H9 (cell line): ENCODE data around the gene SLIT1. TPM values are rescaled to one million over a fixed set of nuclear protein-coding genes. Genes with fewer than 3 reads are reported as not detected.

Source experiments
- DNase-seq: peaks from one replicate; pipeline ENCODE4 v3.0.0-alpha.2; 2017
- H2AFZ ChIP-seq: one replicate; pipeline ENCODE4 v1.6.1; 2013; ENCODE audit warnings: mild to moderate bottlenecking, low read length, control low read depth, moderate library complexity
- H2AK5ac ChIP-seq: 2 replicates; pipeline ENCODE4 v1.6.1; 2013; ENCODE audit warnings: low read length, control low read depth, mixed read lengths; ENCODE audit not compliant: insufficient read length
- H2BK120ac ChIP-seq: one replicate; pipeline ENCODE4 v1.6.1; 2013; ENCODE audit warnings: low read depth, mild to moderate bottlenecking, low read length, control low read depth, inconsistent platforms; ENCODE audit not compliant: poor library complexity, severe bottlenecking
- H2BK12ac ChIP-seq: 2 replicates; pipeline ENCODE4 v1.6.1; 2013; ENCODE audit warnings: low read length, control low read depth, mixed read lengths, low read depth; ENCODE audit not compliant: insufficient read length
- H2BK15ac ChIP-seq: 2 replicates; pipeline ENCODE4 v1.6.1; 2013; ENCODE audit warnings: low read depth, low read length, control low read depth
- H2BK20ac ChIP-seq: one replicate; pipeline ENCODE4 v1.6.1; 2013; ENCODE audit warnings: low read depth, mild to moderate bottlenecking, low read length, control low read depth, inconsistent platforms; ENCODE audit not compliant: poor library complexity, severe bottlenecking
- H2BK5ac ChIP-seq: 2 replicates; pipeline ENCODE4 v1.6.1; 2013; ENCODE audit warnings: low read length, control low read depth, mixed read lengths; ENCODE audit not compliant: insufficient read length
- H3K14ac ChIP-seq: 2 replicates; pipeline ENCODE4 v1.6.1; 2013; ENCODE audit warnings: low read length, control low read depth; ENCODE audit not compliant: insufficient read depth
- H3K18ac ChIP-seq: 2 replicates; pipeline ENCODE4 v1.6.1; 2013; ENCODE audit warnings: low read depth, mild to moderate bottlenecking, mixed read lengths, low read length, control low read depth; ENCODE audit not compliant: insufficient read length
- H3K23ac ChIP-seq: 2 replicates; pipeline ENCODE4 v1.6.1; 2013; ENCODE audit warnings: low read length, control low read depth, mixed read lengths, low read depth; ENCODE audit not compliant: insufficient read length
- H3K23me2 ChIP-seq: 2 replicates; pipeline ENCODE4 v1.6.1; 2013; ENCODE audit warnings: low read depth, mild to moderate bottlenecking, mixed read lengths, low read length, control low read depth; ENCODE audit not compliant: insufficient read length, poor library complexity, severe bottlenecking
- H3K27ac ChIP-seq: 2 replicates; pipeline ENCODE4 v1.5.1; 2013; ENCODE audit warnings: low read length, control low read depth, mixed read lengths, low read depth; ENCODE audit not compliant: insufficient read length
- H3K27me3 ChIP-seq: 2 replicates; pipeline ENCODE4 v1.6.1; 2013; ENCODE audit warnings: low read length, control low read depth, inconsistent platforms; ENCODE audit not compliant: insufficient read depth
- H3K4ac ChIP-seq: 2 replicates; pipeline ENCODE4 v1.6.1; 2013; ENCODE audit warnings: low read depth, mild to moderate bottlenecking, control low read depth, inconsistent platforms, low read length, moderate library complexity
- H3K4me1 ChIP-seq: 2 replicates; pipeline ENCODE4 v1.6.1; 2013; ENCODE audit warnings: low read length, control low read depth, inconsistent platforms; ENCODE audit not compliant: insufficient read depth
- H3K4me2 ChIP-seq: 2 replicates; pipeline ENCODE4 v1.6.1; 2013; ENCODE audit warnings: low read length, control low read depth, mixed read lengths; ENCODE audit not compliant: insufficient read length, insufficient read depth
- H3K56ac ChIP-seq: 2 replicates; pipeline ENCODE4 v1.6.1; 2013; ENCODE audit warnings: low read depth, mild to moderate bottlenecking, mixed read lengths, low read length, control low read depth; ENCODE audit not compliant: insufficient read length
- H3K79me1 ChIP-seq: 2 replicates; pipeline ENCODE4 v1.6.1; 2013; ENCODE audit warnings: low read depth, mild to moderate bottlenecking, moderate library complexity, low read length, control low read depth, inconsistent platforms; ENCODE audit not compliant: insufficient read depth, poor library complexity, severe bottlenecking
- H3K79me2 ChIP-seq: 2 replicates; pipeline ENCODE4 v1.6.1; 2013; ENCODE audit warnings: low read length, control low read depth, inconsistent platforms; ENCODE audit not compliant: insufficient read depth
- H3K9ac ChIP-seq: 2 replicates; pipeline ENCODE4 v1.6.1; 2013; ENCODE audit warnings: low read length, control low read depth, mixed read lengths; ENCODE audit not compliant: insufficient read length; ENCODE audit errors: extremely low read depth
- H3K9me3 ChIP-seq: one replicate; pipeline ENCODE4 v1.6.1; 2013; ENCODE audit warnings: low read depth, low read length, inconsistent platforms; ENCODE audit not compliant: control insufficient read depth
- H3T11ph ChIP-seq: one replicate; pipeline ENCODE4 v1.6.1; 2013; ENCODE audit warnings: mild to moderate bottlenecking, low read length, control low read depth, inconsistent platforms
- H4K20me1 ChIP-seq: one replicate; pipeline ENCODE4 v1.6.1; 2013; ENCODE audit not compliant: control insufficient read depth, insufficient read length, insufficient read depth
- H4K5ac ChIP-seq: 2 replicates; pipeline ENCODE4 v1.6.1; 2013; ENCODE audit warnings: low read depth, mild to moderate bottlenecking, mixed read lengths, low read length, control low read depth; ENCODE audit not compliant: insufficient read length
- H4K8ac ChIP-seq: replicated peaks from 2 replicates; pipeline ENCODE4 v1.6.1; 2013; ENCODE audit warnings: low read length, control low read depth, mixed read lengths, low read depth; ENCODE audit not compliant: insufficient read length
- H4K91ac ChIP-seq: 2 replicates; pipeline ENCODE4 v1.6.1; 2013; ENCODE audit warnings: low read depth, mild to moderate bottlenecking, moderate library complexity, mixed read lengths, low read length, control low read depth; ENCODE audit not compliant: insufficient read length
- H3K27ac Mint-ChIP-seq, 3 experiments: 2 replicates in 2 of 3; 3 replicates in 1 of 3; pipeline ENCODE4 v1.8.0; 2020 to 2021; ENCODE audit warnings: mixed read lengths in 3 of 3, mild to moderate bottlenecking in 1 of 3, moderate library complexity in 1 of 3
- H3K27me3 Mint-ChIP-seq: 2 replicates; pipeline ENCODE4 v1.8.0; 2021; ENCODE audit warnings: low read depth, mild to moderate bottlenecking, moderate library complexity, mixed read lengths
- H3K36me3 Mint-ChIP-seq, 3 experiments: 2 replicates in 2 of 3; 3 replicates in 1 of 3; pipeline ENCODE4 v1.8.0; 2020 to 2021; ENCODE audit warnings: low read depth in 3 of 3, mixed read lengths in 3 of 3; ENCODE audit not compliant: insufficient read depth in 1 of 3
- H3K4me1 Mint-ChIP-seq, 2 experiments: 2 replicates each; pipeline ENCODE4 v1.8.0; 2020; ENCODE audit warnings: mixed read lengths in 2 of 2
- H3K4me3 Mint-ChIP-seq, 2 experiments: 2 replicates in 1 of 2; 3 replicates in 1 of 2; pipeline ENCODE4 v1.8.0; 2020 to 2021; ENCODE audit warnings: mild to moderate bottlenecking in 2 of 2, mixed read lengths in 2 of 2, moderate library complexity in 1 of 2
- H3K9me3 Mint-ChIP-seq, 2 experiments: 2 replicates in 1 of 2; 3 replicates in 1 of 2; pipeline ENCODE4 v1.8.0; 2020; ENCODE audit warnings: mild to moderate bottlenecking in 2 of 2, mixed read lengths in 2 of 2, moderate library complexity in 1 of 2
- CTCF ChIP-seq: fragments of 200-600 bp; sonication (generic); conservative IDR thresholded peaks from 3 replicates; pipeline ENCODE4 v1.8.0; 2021; ENCODE audit warnings: antibody characterized with exemption, mild to moderate bottlenecking
- WGBS: extraction: QIAGEN DNeasy Blood & Tissue Kit; methylation state at CpG from one replicate; pipeline ENCODE4 v1.1.7; 2013; ENCODE audit warnings: missing lambda C conversion rate, low lambda C conversion rate, mixed read lengths; ENCODE audit not compliant: insufficient read length; ENCODE audit errors: extremely low coverage; 5-methylcytosine and 5-hydroxymethylcytosine counted together
- total RNA-seq: library from RNA; stranded (reverse); gene quantifications from 2 replicates; pipeline ENCODE4 v1.2.1, GENCODE V29; 2021

SLIT1 gene
- total RNA-seq, 1 experiment from 2014 or later, result 0.57 TPM

GRCh38 chr10:97135464-97135863 is 50.3 kb downstream of the SLIT1 start:
- no CpG with 5 or more reads among the region's 11 CpGs for WGBS
- H4K91ac ChIP-seq, result no peak overlapping the region
- H3K4ac ChIP-seq, result no peak overlapping the region
- Mint-ChIP-seq H3K27ac (no peak overlapping the region), H3K4me1 (peaks cover 15 to 22% of the 10 kb centered on the region in 2 experiments), H3K4me3 (no peak overlapping the region), H3K9me3 (no peaks in the 10 kb centered on the region), H3K27me3 (peaks cover 7% of the 10 kb centered on the region), H3K36me3 (no peaks in the 10 kb centered on the region)
- H2BK12ac ChIP-seq, result no peak overlapping the region
- no peak overlapping the region for H3K4me2 ChIP-seq
- no peak overlapping the region for H2BK120ac ChIP-seq
- H2AK5ac ChIP-seq, result no peak overlapping the region
- no peak overlapping the region for H4K8ac ChIP-seq
- no peak overlapping the region for H3K14ac ChIP-seq
- no peaks in the 10 kb centered on the region for H3K27me3 ChIP-seq
- no peak overlapping the region for H3K56ac ChIP-seq
- no peaks in the 10 kb centered on the region for H3K79me1 ChIP-seq
- H3K9ac ChIP-seq, result no peak overlapping the region
- H4K20me1 ChIP-seq, result no peaks in the 10 kb centered on the region
- H3K23me2 ChIP-seq, result no peaks in the 10 kb centered on the region
- H3K9me3 ChIP-seq, result no peaks in the 10 kb centered on the region
- no peak overlapping the region for H2BK5ac ChIP-seq
- no peak overlapping the region for H2AFZ ChIP-seq
- no peak overlapping the region for H2BK20ac ChIP-seq
- no peaks in the 10 kb centered on the region for H3K4me1 ChIP-seq
- H3K27ac ChIP-seq, result no peak overlapping the region
- H2BK15ac ChIP-seq, result no peak overlapping the region
- H4K5ac ChIP-seq, result no peak overlapping the region
- no peak for TF ChIP-seq CTCF
- no peak overlapping the region for H3T11ph ChIP-seq
- no peaks in the 10 kb centered on the region for H3K79me2 ChIP-seq
- DNase-seq, result no peak
- no peak overlapping the region for H3K23ac ChIP-seq
- H3K18ac ChIP-seq, result no peak overlapping the region
